HG03439 (cell line): ENCODE results near the gene COL21A1.

Experiments
- ATAC-seq: cut with Tn5 transposase; IDR thresholded peaks from one replicate; pipeline ENCODE4 v1.9.1; 2021; ENCODE audit warnings: mild to moderate bottlenecking, moderate library complexity; ENCODE audit not compliant: unreplicated experiment

COL21A1 gene

GRCh38 chr6:56051202-56051598, 196.2 kb downstream of the COL21A1 start:
- ATAC-seq, result no peak

DNA sequence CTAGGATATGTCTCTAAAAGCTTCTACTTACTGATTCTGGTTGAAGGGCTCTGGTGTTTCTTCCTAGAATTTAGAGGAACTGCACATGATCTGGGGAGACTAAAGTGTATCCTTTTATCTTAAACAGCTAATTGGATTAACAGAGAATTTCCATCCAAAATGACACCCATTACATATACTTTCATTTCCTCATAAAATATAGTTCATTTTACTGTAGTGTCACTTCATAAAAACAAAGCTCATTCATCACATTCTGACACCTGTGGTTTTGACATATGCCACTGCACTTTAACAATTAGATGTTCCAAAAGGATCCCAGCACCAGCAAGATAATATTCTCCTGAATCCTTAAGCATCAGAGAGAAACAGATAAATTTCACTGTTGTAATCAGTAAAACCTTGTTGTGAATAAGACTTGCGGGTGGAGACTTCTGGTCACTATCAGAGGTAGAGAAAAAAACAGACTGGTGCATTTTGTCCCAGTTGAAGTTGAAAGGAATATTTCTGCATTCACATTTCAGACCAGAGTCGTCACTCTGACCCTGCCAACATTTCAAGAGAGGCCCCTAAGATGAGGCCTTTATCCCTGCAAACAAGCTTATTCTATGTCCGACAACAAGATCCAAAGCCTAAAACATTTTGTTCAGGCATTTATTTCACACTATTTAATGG, 196.7 kb downstream of the COL21A1 start:
- no peak for ATAC-seq

GRCh38 chr6:56048601-56049000, 198.8 kb downstream of the COL21A1 start:
- no peak for ATAC-seq

- ATAC-seq, result no peak
Measured at GRCh38 chr6:56047931-56048540, 199.3 kb downstream of the COL21A1 start.

DNA sequence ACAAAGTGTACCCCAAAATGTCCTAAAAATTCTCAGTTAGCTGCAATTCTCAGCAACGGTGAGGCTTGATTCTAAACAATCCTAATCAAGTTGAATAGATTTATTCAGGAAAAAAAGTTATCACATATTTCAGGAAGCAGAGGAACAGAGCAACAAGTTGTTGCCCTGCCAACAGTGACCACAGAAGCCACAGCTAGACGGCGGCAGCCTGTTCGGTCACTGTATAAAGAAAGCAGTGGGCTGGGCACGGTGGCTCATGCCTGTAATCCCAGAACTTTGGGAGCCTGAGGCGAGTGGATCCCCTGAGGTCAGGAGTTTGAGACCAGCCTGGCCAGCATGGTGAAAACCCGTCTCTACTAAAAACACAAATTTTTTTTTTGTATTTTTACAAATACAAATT, 200.8 kb downstream of the COL21A1 start:
- no peak for ATAC-seq

GRCh38 chr6:56043761-56044160, 203.6 kb downstream of the COL21A1 start:
- no peak for ATAC-seq

GRCh38 chr6:56043076-56043475, 204.3 kb downstream of the COL21A1 start:
- ATAC-seq, result no peak

GRCh38 chr6:56041591-56041990, 205.8 kb downstream of the COL21A1 start:
- no peak for ATAC-seq

- no peak for ATAC-seq
Measured at GRCh38 chr6:56040889-56041301, 206.5 kb downstream of the COL21A1 start.

GRCh38 chr6:56040223-56040622, 207.2 kb downstream of the COL21A1 start:
- ATAC-seq, result no peak

DNA sequence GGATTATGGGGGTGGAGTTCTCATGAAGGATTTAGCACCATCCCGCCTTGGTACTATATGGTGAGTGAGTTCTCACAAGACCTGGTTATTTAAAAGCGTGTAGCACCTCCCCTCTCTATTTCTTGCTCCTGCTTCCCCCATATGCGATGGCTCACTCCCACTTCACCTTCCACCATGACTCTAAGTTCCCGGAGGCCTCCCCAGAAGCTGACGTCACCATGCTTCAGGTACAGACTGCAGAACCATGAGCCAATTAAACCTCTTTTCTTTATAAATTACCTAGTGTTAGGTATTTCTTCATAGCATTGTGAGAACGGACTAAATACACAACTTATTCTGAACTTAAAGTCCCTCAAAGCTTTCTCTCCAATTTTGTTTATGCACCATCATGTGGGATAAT, 208.6 kb downstream of the COL21A1 start:
- no peak for ATAC-seq

DNA sequence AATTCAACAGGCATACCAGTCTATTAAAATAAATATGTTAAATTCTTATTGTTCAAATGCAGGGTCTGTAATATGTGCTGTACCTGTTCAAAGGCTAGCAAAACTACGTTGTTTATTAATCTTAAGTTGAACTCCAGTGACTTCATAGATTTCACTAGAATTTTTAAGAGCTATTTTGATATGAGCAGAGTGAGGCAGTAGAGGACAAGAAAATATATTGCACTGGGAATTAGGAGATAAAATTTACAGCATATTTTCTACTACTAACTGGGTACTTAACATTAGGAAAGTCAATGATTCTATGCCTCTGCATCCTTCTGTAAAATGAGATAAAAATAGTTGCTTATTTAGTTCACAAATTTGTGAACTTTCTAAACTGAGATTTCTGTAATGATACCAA, 209.8 kb downstream of the COL21A1 start:
- no peak for ATAC-seq

GRCh38 chr6:56036916-56037600, 210.3 kb downstream of the COL21A1 start:
- no peak for ATAC-seq

DNA sequence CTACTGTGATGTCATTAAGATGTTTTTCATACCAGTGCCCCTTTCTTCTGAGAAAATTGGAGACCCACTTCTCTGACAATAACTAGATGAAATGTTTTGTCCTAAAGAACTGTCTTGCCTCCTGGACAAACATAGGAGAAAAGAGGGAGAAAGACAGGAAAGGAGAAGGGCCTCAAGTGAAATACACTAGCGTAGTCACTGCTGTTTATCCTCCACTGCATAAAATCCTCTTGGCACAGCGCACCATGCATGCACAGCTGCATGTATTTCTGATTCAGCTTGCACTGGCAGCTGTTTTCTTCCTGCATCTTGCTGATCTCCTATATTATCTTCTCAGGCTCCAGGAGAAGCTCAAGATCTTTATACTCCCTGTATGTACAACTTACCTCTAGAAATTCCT, 214.0 kb downstream of the COL21A1 start:
- no peak for ATAC-seq

DNA sequence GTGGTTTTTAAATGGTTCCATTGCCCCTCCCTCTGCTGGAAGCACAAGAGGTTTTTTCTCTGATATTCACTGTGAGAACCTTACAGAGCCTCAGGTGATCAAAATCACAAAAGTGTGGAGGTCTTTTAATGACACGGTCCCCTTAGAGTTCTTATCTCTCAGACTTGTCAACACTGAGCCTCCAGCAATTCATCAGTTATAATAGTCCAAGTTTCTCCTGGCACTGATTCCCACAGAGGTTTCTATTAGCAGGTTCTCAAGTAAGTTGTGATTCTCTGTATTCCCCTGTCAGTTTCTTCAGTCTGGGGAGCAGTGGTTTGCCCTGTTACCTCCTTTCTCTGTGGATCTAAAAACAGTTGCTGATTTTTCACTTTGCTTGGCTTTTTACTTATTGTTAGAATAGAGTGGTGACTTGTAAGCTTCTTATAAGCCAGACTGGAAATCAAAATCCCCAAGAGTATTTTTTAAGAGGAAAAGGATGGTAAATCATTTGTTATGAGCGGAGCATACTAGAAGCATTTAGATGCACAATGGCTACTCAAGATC, 214.6 kb downstream of the COL21A1 start:
- ATAC-seq, result no peak

DNA sequence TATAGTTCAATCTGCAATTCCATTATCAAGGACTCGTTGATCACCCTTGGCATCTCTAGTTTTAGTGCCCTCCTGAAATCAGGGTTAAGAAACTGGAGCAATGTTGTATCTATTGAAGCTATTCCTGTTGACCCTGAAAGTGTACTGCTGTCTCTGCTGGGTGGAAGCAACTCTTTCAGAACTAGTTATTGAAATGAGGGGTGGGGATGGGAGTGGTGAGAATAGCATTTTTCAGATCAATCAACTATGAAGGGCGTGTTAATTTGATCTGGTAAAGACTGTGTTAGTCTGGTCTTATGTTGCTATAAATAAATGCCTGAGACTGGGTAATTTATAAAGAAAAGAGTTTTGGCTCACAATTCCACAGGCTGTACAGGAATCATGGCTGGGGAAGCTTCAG, 219.5 kb downstream of the COL21A1 start:
- ATAC-seq, result no peak

GRCh38 chr6:56026455-56027180, 220.8 kb downstream of the COL21A1 start:
- ATAC-seq, result no peak

DNA sequence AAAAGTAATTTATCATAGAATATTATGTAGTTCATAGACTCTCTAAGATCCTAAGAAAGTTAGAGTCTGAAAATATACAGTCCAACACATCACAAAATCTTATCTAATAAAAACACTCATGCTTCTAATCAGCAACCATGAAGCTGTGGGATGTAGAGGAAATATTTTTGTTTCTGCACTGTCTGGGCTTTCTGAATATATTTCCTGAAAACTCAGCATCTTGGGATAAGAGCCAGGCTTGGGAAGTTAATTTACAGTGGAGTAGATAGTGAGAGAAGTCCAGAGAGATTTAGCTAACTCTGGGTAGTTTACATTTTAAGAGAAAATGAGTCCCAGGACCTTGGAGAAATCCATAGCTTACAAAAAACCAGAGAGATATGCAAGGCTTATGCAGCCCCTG, 221.6 kb downstream of the COL21A1 start:
- ATAC-seq, result no peak

GRCh38 chr6:56024931-56025330, 222.4 kb downstream of the COL21A1 start:
- ATAC-seq, result no peak

DNA sequence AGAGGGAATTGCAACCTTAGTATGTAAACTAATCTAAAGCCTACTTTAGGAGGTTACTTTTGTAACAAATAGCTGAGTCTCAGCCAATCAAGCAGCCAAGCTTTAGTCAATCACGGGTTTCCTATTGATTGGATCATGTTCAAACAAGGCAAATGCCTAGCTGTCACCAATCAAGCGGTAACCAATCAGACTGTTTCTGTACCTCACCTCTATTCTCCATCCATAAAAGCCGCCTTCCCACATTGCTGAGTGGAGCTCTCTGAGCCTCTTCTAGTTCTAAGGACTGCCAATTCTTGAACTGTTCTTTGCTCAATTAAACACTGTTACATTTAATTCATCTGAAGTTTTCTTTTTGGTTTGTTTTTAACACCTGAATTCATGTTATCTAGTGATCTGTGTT, 223.6 kb downstream of the COL21A1 start:
- ATAC-seq, result no peak

DNA sequence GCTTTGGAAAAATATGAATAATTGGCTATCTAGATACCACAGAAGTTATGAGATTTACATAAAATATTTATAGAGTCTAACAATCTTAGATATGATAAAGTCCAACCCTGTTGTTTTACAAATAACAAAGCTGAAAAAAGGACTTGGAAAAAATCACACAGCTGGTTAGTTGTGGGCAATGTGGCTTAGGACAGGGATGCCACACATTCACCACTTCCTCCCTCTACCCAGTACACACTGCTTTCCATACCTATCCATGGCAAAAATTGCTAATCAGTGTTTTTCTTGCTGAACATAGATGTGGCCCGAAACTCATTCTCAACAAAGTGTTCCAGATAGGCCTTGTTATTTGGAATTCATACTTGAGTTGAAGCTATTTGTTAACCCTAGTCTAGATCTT, 224.7 kb downstream of the COL21A1 start:
- ATAC-seq, result no peak
